Smooth muscle cell (in vitro differentiated cells): ENCODE data around the gene BPHL. TPM values are rescaled to one million over a fixed set of nuclear protein-coding genes. Genes with fewer than 3 reads are reported as not detected.
"Not testable (repeated sequence)": the region's sequence is repeated elsewhere in the genome, so short reads cannot be mapped to it uniquely, and the experiment has no call there.

ENCODE experiments used
- DNase-seq: peaks from one replicate; lab custom pipeline; 2025; ENCODE audit not compliant: unreplicated experiment; lab: John Stamatoyannopoulos, UW
- H2AFZ ChIP-seq: fragments of 200-600 bp; sonication (generic); 2 replicates; pipeline ENCODE4 v1.6.0; 2016; ENCODE audit warnings: antibody characterized with exemption, low read depth, mild to moderate bottlenecking
- H3F3A ChIP-seq: fragments of 200-600 bp; sonication (generic); 2 replicates; pipeline ENCODE4 v1.6.0; 2017; ENCODE audit warnings: antibody characterized with exemption, low read depth
- H3K27ac ChIP-seq: fragments of 200-600 bp; sonication (generic); 2 replicates; pipeline ENCODE4 v1.5.1; 2016; ENCODE audit warnings: low read depth, mild to moderate bottlenecking
- H3K27me3 ChIP-seq: fragments of 200-600 bp; sonication (generic); 2 replicates; pipeline ENCODE4 v1.6.1; 2016; ENCODE audit warnings: low read depth, mild to moderate bottlenecking
- H3K36me3 ChIP-seq: fragments of 200-600 bp; sonication (generic); 2 replicates; pipeline ENCODE4 v1.5.1; 2016; ENCODE audit warnings: low read depth
- H3K4me1 ChIP-seq: fragments of 200-600 bp; sonication (generic); 2 replicates; pipeline ENCODE4 v1.5.1; 2016; ENCODE audit warnings: low read depth
- H3K4me2 ChIP-seq: fragments of 200-600 bp; sonication (generic); 2 replicates; pipeline ENCODE4 v1.6.0; 2016; ENCODE audit warnings: mild to moderate bottlenecking
- H3K4me3 ChIP-seq: fragments of 200-600 bp; sonication (generic); 2 replicates; pipeline ENCODE4 v1.5.1; 2016; ENCODE audit warnings: mild to moderate bottlenecking
- H3K79me2 ChIP-seq: fragments of 200-600 bp; sonication (generic); 2 replicates; pipeline ENCODE4 v1.6.0; 2016; ENCODE audit warnings: low read depth, mild to moderate bottlenecking
- H3K9ac ChIP-seq: fragments of 200-600 bp; sonication (generic); 2 replicates; pipeline ENCODE4 v1.6.0; 2016; ENCODE audit warnings: low read depth
- H3K9me3 ChIP-seq: fragments of 200-600 bp; sonication (generic); replicated peaks from 2 replicates; pipeline ENCODE4 v1.5.1; 2016; ENCODE audit warnings: low read depth
- H4K20me1 ChIP-seq: fragments of 200-600 bp; sonication (generic); 2 replicates; pipeline ENCODE4 v1.6.0; 2016; ENCODE audit warnings: low read depth
- CTCF ChIP-seq: fragments of 200-600 bp; sonication (generic); IDR thresholded peaks from 2 replicates; pipeline ENCODE4 v1.5.1; 2017; ENCODE audit warnings: borderline replicate concordance, mild to moderate bottlenecking, antibody characterized with exemption; ENCODE audit not compliant: insufficient read depth, poor library complexity, severe bottlenecking
- WGBS: methylation state at CpG from one replicate; pipeline ENCODE4 v1.1.7; 2016; ENCODE audit warnings: low lambda C conversion rate; 5-methylcytosine and 5-hydroxymethylcytosine counted together
- polyA plus RNA-seq: library from polyadenylated mRNA; unstranded; fragments of >200 nt; fragmentation: Nextera tagmentation; extraction: Ambion mirVana; gene quantifications from 2 replicates; pipeline ENCODE4 v1.2.1, GENCODE V29; 2016
- total RNA-seq: library from RNA; depleted of rRNA; stranded (reverse); fragments of >200 nt; gene quantifications from 2 replicates; pipeline ENCODE4 v1.2.3, GENCODE V29; 2014

The BPHL gene
- total and polyA plus RNA-seq, 2 experiments from 2014 or later: 21.3 to 43.6 TPM

- no peaks in the 10 kb centered on the region for H3K9me3 ChIP-seq
- no peaks in the 10 kb centered on the region for H4K20me1 ChIP-seq
- H3K27me3 ChIP-seq: no peaks in the 10 kb centered on the region
- no peak for DNase-seq
- WGBS: 70% methylated on average over 11 of the region's 11 CpGs
- H3K9ac ChIP-seq: peak overlapping the region; percentile 22
- H3K36me3 ChIP-seq: no peaks in the 10 kb centered on the region
- peaks cover 6% of the 10 kb centered on the region for H3K4me1 ChIP-seq
- H2AFZ ChIP-seq: no peak overlapping the region
- H3K79me2 ChIP-seq: no peaks in the 10 kb centered on the region
- TF ChIP-seq CTCF: no peak
- no peak overlapping the region for H3K4me3 ChIP-seq
- no peaks in the 10 kb centered on the region for H3F3A ChIP-seq
- no peak overlapping the region for H3K4me2 ChIP-seq
- peak overlapping the region; percentile 80 for H3K27ac ChIP-seq
Measured at GRCh38 chr6:3175715-3176402, 57.3 kb downstream of the BPHL start.

- H3K4me1 ChIP-seq: peaks cover 6% of the 10 kb centered on the region
- H3K27ac ChIP-seq: peak overlapping the region; percentile 80
- no peaks in the 10 kb centered on the region for H3K36me3 ChIP-seq
- WGBS: 83% methylated on average over 22 of the region's 22 CpGs
- no peak for TF ChIP-seq CTCF
- DNase-seq: no peak
- no peak overlapping the region for H3K4me3 ChIP-seq
- no peak overlapping the region for H3K4me2 ChIP-seq
- H3K9ac ChIP-seq: peak overlapping the region; percentile 22
- H3F3A ChIP-seq: no peaks in the 10 kb centered on the region
- no peaks in the 10 kb centered on the region for H3K27me3 ChIP-seq
- H3K9me3 ChIP-seq: no peaks in the 10 kb centered on the region
- no peaks in the 10 kb centered on the region for H4K20me1 ChIP-seq
- no peak overlapping the region for H2AFZ ChIP-seq
- H3K79me2 ChIP-seq: no peaks in the 10 kb centered on the region
Measured at GRCh38 chr6:3176562-3177355, 58.2 kb downstream of the BPHL start.

DNA sequence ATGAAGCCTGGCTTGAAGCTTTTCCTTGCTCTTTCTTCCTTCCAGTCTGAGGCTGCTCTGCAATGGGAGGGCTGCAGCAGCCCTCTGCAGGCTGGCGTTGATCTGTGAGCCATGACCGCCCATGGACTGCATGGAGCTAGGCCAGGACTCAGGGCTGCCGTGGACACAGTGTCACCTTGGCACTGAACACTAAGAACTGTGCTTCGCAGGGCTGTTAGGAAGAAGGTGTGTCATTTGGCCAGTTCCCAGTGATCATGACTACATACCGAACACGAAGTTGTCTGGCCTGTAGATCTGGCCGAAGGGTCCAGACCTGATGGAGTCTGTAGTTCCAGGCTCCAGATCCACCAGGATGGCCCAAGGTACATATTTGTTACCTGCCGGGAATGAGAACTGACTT lies 60.2 kb downstream of the BPHL start:
- DNase-seq, H3K4me1 ChIP-seq, H3F3A ChIP-seq, H3K9ac ChIP-seq, H3K4me2 ChIP-seq, H2AFZ ChIP-seq, H4K20me1 ChIP-seq, H3K4me3 ChIP-seq, H3K27ac ChIP-seq, H3K79me2 ChIP-seq, H3K9me3 ChIP-seq, H3K27me3 ChIP-seq, H3K36me3 ChIP-seq: not testable (repeated sequence)
- 93% methylated on average over 8 of the region's 8 CpGs for whole genome bisulfite sequencing

DNA sequence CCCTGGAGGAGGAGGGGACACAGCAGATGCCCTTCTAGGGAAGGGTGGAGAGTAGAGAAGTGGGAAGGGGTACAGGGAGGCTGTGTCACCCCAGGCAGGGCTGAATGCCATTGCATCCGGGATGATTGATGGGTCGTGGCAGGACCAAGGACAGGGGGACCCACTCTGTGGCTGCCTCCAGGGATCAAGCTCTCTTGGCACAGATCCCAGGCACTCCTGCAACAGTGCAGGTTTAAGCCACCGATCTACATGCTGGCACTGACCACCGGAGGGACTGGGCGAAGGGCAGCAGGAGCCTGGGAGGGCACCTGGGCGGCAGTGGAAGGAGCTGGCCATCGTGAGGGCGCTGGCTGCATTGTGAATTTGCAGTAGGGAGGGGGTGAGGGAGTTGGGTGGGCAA lies 61.4 kb downstream of the BPHL start:
- H3K4me1 ChIP-seq, H3K9ac ChIP-seq, H3F3A ChIP-seq, H3K27ac ChIP-seq, H3K36me3 ChIP-seq, H2AFZ ChIP-seq, DNase-seq, H3K27me3 ChIP-seq, H3K9me3 ChIP-seq, H3K4me2 ChIP-seq, H4K20me1 ChIP-seq, H3K79me2 ChIP-seq: not testable (repeated sequence)
- WGBS: 72% methylated on average over 8 of the region's 8 CpGs
- H3K4me3 ChIP-seq: peak overlapping the region; percentile 38
